Melanocyte of skin (primary cell): ENCODE data around the gene STX16. TPM values are rescaled to one million over a fixed set of nuclear protein-coding genes. Genes with fewer than 3 reads are reported as not detected.

ENCODE experiments used
- total RNA-seq, 2 donors: library from RNA; depleted of rRNA; stranded (reverse); fragments of >200 nt; gene quantifications; 2 replicates each; pipeline ENCODE4 v1.2.3, GENCODE V29; 2012

Gene STX16, protein sequence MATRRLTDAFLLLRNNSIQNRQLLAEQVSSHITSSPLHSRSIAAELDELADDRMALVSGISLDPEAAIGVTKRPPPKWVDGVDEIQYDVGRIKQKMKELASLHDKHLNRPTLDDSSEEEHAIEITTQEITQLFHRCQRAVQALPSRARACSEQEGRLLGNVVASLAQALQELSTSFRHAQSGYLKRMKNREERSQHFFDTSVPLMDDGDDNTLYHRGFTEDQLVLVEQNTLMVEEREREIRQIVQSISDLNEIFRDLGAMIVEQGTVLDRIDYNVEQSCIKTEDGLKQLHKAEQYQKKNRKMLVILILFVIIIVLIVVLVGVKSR
- 10 to 100 TPM; 30.6 to 42.0 TPM for total RNA-seq

DNA sequence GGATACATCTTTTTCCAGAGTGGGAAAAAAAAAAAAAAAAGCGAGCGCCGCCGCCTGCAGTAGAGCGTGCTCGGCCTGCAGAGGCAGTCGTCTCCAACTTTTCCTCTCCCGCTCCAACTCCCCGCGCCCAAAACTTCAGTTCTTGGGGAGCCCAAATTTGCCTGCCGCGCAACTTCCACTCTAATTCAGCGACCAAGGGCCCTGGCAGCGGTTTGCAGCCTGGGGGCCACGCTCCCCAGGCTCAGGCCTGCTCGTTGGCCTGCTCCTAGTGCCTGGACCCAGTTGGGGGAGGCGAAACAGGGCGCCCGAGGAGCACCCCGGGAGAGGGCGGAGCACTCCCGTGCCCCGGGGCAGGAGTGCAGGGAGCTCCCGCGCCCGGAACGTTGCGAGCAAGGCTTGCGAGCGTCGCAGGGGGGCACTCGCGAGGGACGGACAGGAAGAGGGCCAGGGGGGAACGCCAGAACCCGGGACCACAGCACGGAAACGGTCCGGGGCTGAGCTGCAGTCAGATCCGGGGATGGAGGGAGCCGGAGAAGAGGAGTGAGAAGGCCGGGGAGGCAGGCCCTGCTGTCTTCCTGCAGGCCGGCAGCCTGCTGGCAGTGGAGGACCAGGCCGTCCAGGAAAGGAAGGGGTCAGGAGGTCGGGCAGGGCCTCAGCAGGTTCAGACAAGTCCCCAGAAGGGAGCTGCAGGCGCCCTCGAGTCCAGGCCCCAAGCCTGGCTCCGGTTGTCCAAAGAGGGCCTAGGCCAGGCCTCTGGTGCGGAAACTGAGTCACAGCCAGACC is at the start of gene STX16:
STX16 (plus strand) TSS at position 508 of the 783 bp plus-strand sequence. CDS start 724 bp downstream, outside the sequence.

DNA sequence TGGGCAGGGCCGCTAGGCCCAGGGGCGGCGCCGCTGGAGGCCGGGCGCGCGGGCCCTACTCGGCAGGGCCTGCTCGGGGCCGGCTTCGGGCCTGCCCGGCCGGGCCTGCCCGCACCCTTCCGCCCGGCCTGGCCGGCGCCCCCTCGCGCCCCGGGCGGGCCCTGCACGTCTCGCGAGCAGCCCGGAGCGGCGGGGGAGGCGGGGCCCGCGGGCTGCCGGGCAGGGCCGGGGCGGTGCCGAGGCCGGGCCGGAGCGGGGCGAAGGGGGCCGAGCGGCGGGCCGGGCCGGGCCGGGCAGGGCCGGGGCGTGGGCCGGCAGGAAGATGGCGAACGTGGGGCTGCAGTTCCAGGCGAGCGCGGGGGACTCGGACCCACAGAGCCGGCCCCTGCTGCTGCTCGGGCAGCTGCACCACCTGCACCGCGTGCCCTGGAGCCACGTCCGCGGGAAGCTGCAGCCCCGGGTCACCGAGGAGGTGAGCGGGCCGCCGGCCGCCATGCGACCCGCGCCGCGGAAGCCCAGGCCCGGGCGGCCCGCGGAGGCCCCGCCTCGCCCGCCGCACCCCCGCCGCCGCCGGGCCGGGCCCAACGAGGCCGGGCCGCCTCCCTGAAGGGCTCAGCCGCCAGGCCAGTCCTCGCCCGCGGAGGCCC is 41.6 kb downstream of the STX16 start, which contains the start of gene NPEPL1:
NPEPL1 (plus strand) TSS at position 222 of the 647 bp plus-strand sequence; CDS start at position 323, 101 bp downstream.

Other genes starting within 250 kb of the STX16 start
- gene APCDD1L, start 135.9 kb upstream of the STX16 start, total RNA-seq, result under 1 TPM; under 0.01 to 0.34 TPM
- gene NPEPL1, start 41.5 kb downstream of the STX16 start, total RNA-seq, result 10 to 100 TPM; 22.3 to 33.0 TPM
- under 1 TPM; under 0.01 to 0.67 TPM for gene GNAS-AS1, start 199.6 kb downstream of the STX16 start, total RNA-seq
- 100 to 1,000 TPM; 185 to 203 TPM for gene GNAS, start 201.4 kb downstream of the STX16 start, total RNA-seq